ENCODE measurements around the gene SGIP1.

Gene SGIP1

DNA sequence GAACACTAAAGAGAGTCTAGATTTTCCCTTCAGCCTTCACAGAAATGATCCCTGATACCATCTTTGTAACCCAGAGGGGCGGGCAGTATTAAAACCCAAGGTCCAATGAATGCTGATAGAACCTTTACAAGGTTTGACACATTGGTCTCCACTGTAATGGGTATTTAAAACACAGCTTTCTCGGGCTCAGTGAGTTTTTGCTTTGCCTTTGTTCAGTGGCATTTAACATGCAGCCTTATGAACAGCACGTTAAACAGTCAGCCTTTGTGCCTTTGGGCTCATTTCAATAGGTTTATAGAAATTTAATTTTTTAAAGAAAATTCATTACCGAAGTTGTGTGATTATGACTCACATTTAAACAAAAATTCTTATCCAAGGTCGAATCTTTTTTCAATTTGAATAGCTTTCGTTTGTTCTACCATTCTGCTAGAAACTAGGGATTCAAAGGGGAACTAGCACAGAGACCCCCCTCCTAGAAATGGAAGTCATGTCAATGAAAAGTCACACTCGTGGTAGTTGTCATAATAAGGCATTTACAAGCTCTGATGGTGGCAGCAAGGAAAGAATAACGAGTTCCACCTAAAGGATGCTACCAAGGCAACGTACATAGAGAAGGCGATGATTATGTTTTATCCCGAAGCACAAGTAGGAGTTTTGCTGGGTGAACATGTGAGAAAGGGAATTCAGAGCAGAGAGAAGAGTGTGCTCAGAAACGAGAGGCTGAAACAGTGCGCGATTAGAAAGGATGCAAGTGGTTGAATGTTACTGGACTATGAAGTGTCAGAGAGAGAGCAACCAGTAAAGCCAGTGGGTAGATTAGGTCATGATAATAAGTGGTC, 66.2 kb downstream of the SGIP1 start:
- Histone ChIP-seq H3K9me3 (no peaks in the 10 kb centered on the region), H3K27me3 (no peaks in the 10 kb centered on the region), H3K4me3 (ENCODE audit: low read depth, low read length) (no peak overlapping the region), H3K36me3 (no peaks in the 10 kb centered on the region), H3K4me1 (no peaks in the 10 kb centered on the region)
- no peak for DNase-seq
- TF ChIP-seq, protein P1, sequence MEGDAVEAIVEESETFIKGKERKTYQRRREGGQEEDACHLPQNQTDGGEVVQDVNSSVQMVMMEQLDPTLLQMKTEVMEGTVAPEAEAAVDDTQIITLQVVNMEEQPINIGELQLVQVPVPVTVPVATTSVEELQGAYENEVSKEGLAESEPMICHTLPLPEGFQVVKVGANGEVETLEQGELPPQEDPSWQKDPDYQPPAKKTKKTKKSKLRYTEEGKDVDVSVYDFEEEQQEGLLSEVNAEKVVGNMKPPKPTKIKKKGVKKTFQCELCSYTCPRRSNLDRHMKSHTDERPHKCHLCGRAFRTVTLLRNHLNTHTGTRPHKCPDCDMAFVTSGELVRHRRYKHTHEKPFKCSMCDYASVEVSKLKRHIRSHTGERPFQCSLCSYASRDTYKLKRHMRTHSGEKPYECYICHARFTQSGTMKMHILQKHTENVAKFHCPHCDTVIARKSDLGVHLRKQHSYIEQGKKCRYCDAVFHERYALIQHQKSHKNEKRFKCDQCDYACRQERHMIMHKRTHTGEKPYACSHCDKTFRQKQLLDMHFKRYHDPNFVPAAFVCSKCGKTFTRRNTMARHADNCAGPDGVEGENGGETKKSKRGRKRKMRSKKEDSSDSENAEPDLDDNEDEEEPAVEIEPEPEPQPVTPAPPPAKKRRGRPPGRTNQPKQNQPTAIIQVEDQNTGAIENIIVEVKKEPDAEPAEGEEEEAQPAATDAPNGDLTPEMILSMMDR (IDR thresholded peaks at IDR 0.05; ENCODE audit: low read depth, low read length) = no peak

DNA sequence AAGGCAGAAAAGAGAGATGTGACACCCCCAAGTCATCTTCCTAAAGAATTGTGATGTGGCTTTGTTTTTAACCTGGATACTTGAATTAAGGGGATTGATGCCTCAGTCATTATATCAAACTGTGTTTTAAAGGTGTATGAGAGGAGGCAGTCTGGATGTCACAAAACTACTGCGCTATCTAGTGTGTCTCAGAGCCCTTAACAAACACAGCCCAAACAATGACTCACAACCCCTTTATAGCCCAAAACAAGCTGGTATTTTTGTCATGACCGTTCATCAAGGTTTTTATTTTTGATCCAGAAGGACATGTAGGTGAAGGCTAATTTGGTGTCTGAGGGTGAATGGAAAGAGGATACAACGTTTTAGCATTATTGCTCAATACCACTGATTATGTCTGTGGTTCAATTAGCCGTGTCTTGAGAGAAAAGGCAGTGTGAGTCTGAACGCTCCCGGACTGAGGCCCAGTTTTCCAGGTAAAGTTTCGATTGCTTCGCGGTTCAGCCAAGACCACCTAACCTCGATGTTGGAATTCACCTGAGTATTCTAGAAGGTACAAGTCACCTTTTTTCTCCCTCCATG, 71.6 kb downstream of the SGIP1 start:
- TF ChIP-seq, protein P1 (IDR thresholded peaks at IDR 0.05; ENCODE audit: low read depth, low read length) = no peak
- no peaks in the 10 kb centered on the region for H3K36me3 ChIP-seq
- no peak overlapping the region for H3K4me3 ChIP-seq (ENCODE audit: low read depth, low read length)

DNA sequence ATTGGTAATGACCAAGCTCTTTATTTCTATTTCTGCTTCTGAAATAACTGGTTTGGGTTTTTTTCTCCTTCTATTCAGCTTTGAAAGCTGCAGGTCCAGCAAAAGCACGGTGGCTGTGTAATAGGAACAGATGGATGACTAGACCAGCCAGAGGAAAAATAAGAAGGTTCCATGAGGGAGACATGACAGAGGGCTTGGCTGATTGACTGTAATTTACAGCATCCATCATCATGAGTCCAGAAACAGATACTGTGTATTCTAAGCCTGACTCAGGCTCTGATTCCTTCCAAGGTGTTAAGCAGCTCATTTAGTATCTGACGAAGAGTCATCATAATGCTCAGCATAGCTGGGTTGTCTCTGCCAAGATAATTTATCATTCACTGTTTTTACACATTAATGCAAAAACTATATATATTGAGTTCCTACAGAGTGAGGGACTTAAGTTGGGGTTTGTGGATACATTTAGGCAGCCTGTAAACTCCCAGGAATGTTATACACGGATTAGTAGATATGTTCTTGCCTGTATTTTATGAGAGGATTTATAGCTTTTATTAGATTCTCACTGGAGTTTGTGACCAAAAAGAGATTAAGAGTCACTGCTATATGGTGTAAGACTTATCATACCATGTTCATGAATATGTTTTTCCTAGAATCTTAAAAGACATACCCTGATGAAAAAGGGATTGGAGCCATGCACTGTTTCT, 72.6 kb downstream of the SGIP1 start:
- Histone ChIP-seq H3K4me1 (no peaks in the 10 kb centered on the region; the same call in 1 of the 2 replicates), H3K36me3 (no peaks in the 10 kb centered on the region), H3K27me3 (no peaks in the 10 kb centered on the region), H3K9me3 (no peaks in the 10 kb centered on the region), H3K4me3 (ENCODE audit: low read depth, low read length) (no peak overlapping the region)
- no peak for DNase-seq
- TF ChIP-seq, protein P1 (IDR thresholded peaks at IDR 0.05; ENCODE audit: low read depth, low read length) = no peak

More for the DNA sequence above, 71.6 kb downstream of the SGIP1 start:
- H3K27me3 ChIP-seq = no peaks in the 10 kb centered on the region
- no peaks in the 10 kb centered on the region for H3K9me3 ChIP-seq
- DNase-seq = no peak
- H3K4me1 ChIP-seq = no peaks in the 10 kb centered on the region; the same call in 1 of the 2 replicates

DNA sequence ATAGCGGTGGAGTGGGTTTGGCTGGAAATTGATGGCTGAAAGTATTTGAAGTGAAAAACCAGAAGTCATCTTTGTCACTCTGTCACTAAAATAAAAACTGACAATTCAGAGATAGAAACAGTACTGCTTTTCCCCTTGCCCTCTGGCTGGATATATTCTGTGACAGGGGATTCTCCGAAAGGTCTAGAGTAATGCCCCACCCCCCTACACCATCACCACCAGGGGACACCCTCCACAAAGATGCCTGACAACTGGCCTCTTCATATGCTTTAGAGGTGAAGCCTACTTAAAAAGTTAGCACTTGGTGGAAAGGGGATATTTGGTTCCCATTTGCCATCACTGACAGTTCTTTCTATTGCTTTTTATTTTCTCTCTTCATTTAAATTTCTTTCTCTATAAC, 73.5 kb downstream of the SGIP1 start:
- no peaks in the 10 kb centered on the region; the same call in 1 of the 2 replicates for H3K4me1 ChIP-seq
- H3K36me3 ChIP-seq = no peaks in the 10 kb centered on the region
- no peaks in the 10 kb centered on the region for H3K9me3 ChIP-seq
- H3K27me3 ChIP-seq = no peaks in the 10 kb centered on the region
- no peak for DNase-seq
- TF ChIP-seq, protein P1 (IDR thresholded peaks at IDR 0.05; ENCODE audit: low read depth, low read length) = peak; percentile 32
- H3K4me3 ChIP-seq (ENCODE audit: low read depth, low read length) = no peak overlapping the region

DNA sequence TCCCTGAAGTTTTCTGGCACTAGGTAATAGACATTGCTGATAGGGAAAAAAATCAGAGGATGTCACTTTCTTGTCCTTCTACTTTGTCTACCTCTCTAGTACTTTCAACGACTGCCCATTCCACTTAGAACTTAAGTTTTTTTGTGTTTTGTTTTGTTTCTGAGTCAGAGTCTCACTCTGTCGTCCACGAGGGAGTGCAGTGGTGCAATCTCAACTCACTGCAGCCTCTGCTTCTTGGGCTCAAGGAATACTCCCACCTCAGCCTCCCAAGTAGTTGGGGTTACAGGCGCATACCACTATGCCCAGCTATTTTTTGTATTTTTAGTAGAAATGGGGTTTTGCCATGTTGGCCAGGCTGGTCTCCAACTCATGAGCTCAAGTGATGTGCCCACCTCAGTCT, 79.2 kb downstream of the SGIP1 start:
- DNase-seq = no peak
- TF ChIP-seq, protein P1 (IDR thresholded peaks at IDR 0.05; ENCODE audit: low read depth, low read length) = no peak
- Histone ChIP-seq H3K36me3 (no peaks in the 10 kb centered on the region), H3K27me3 (no peaks in the 10 kb centered on the region), H3K9me3 (no peaks in the 10 kb centered on the region), H3K4me1 (no peaks in the 10 kb centered on the region; the same call in none of the 2 replicates), H3K4me3 (ENCODE audit: low read depth, low read length) (no peak overlapping the region)
